IPS-18c (cell line): ENCODE data around the gene ACSS1.

ENCODE experiments used
- H3K4me3 ChIP-seq: 2 replicates; pipeline ENCODE4 v1.7.0; 2013; ENCODE audit warnings: low read depth, mild to moderate bottlenecking, low read length, moderate library complexity; ENCODE audit not compliant: insufficient read depth
- H3K9me3 ChIP-seq: one replicate; pipeline ENCODE4 v1.6.1; 2013; ENCODE audit warnings: mild to moderate bottlenecking, low read length, moderate library complexity; ENCODE audit not compliant: control insufficient read depth, insufficient read depth

The ACSS1 gene

DNA sequence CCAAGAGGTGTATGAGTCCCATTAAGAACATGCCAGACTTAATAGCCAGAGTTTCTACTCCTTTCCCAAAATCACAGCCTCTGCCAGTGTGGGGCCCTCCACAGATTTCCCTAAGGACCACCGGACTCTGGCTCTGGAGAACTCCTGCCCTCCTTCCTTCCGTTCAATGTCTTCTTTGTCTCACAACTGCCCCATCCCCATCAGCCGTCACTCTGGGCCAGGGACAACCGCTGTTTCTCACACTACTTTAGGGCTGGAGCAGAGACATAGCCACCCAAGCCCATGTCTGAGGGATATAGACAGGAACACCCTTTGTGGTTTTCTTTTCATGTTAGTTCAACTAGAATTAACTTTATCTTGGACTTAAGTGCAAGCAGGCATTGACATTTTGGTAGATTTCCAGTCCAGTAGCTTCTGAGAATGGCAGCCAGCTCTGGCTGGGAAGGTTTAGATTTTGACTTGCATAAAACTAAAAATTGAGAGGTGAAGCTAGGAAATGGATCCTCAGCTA lies 6.7 kb upstream of the ACSS1 start:
- Histone ChIP-seq H3K9me3 (peaks cover 4% of the 10 kb centered on the region), H3K4me3 (no peak overlapping the region)

DNA sequence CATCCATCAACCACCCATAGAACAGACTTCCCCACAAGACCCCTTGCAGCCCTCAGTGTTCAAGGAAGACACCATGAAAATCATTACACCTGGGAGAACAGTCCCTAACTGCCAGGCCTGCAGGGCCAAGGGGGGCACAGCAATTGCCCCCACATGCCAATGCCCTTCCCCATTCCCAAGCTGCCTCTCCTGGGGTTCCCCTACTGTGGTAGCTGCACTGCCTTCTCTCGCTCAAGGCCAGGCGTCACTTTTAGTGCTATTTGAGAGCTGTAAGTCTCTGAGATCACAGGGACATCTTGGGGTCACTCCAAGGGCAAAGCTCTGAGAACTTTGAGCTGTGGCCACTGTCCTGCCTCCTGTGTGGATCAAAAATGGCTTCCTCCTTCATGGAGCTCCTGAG lies 6.0 kb upstream of the ACSS1 start:
- no peak overlapping the region for H3K4me3 ChIP-seq
- peaks cover 4% of the 10 kb centered on the region for H3K9me3 ChIP-seq

DNA sequence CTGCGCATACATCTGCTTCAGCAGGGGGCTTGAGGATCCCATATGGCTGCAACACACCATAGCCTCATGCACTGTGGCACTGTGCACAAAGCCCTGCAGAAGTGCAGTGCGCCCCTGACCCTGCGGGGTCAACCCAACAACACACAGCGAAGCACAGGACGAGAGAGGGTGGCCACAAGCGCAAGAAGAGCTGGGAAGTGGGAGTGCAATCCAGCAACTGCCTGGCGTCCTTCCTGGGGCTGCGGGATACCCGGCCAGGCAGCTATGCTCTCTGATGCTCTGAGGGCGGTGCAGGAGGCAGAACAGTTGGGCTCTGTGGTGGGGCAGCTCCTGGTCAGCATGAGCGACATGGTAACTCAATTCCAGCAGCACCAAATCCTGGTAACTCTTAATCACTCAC lies 5.6 kb upstream of the ACSS1 start:
- H3K4me3 ChIP-seq: no peak overlapping the region
- peaks cover 4% of the 10 kb centered on the region for H3K9me3 ChIP-seq

- H3K9me3 ChIP-seq: peaks cover 4% of the 10 kb centered on the region
- no peak overlapping the region for H3K4me3 ChIP-seq
These were observed 4.9 kb upstream of the ACSS1 start for GRCh38 chr20:25062841-25063240.

DNA sequence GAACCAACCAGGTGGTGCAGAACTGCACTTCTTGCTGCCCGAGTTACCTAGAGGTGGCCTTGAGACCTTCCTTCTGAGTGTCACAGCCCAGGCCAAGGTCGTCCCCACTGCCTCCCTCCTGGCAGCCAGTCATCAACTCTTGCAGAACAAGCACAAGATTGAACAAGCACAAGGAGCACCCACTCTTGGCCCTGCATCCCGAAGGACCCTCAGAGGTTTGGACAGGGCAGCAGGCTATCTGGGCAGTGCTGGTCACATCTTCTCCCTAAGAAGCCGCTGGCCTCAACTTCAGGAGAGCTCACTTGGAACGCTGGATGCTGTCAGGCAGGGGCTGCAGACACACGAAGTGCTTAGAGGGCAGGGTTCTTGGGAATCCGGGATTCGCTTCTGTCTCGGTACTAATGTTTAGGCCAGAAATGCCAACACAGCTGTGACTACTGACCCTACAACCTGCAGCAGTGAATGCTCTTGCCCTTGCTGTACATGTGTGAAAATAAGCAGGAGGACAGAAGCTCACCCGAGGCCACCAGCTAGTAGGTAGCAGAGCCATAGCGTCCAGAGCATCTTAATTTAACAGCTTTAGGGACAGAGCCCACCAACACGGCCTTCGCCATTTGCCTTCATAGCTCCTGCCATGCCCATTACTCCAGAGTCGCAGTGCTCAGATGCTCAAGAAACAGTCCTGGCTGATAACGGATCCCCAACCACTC lies 4.0 kb upstream of the ACSS1 start:
- Histone ChIP-seq H3K9me3 (peaks cover 4% of the 10 kb centered on the region), H3K4me3 (no peak overlapping the region)

- Histone ChIP-seq H3K9me3 (peaks cover 4% of the 10 kb centered on the region), H3K4me3 (no peak overlapping the region)
These were observed 3.3 kb upstream of the ACSS1 start for GRCh38 chr20:25061103-25061799.

GRCh38 chr20:25059866-25060465 lies 2.0 kb upstream of the ACSS1 start:
- Histone ChIP-seq H3K9me3 (peaks cover 4% of the 10 kb centered on the region), H3K4me3 (no peak overlapping the region)

DNA sequence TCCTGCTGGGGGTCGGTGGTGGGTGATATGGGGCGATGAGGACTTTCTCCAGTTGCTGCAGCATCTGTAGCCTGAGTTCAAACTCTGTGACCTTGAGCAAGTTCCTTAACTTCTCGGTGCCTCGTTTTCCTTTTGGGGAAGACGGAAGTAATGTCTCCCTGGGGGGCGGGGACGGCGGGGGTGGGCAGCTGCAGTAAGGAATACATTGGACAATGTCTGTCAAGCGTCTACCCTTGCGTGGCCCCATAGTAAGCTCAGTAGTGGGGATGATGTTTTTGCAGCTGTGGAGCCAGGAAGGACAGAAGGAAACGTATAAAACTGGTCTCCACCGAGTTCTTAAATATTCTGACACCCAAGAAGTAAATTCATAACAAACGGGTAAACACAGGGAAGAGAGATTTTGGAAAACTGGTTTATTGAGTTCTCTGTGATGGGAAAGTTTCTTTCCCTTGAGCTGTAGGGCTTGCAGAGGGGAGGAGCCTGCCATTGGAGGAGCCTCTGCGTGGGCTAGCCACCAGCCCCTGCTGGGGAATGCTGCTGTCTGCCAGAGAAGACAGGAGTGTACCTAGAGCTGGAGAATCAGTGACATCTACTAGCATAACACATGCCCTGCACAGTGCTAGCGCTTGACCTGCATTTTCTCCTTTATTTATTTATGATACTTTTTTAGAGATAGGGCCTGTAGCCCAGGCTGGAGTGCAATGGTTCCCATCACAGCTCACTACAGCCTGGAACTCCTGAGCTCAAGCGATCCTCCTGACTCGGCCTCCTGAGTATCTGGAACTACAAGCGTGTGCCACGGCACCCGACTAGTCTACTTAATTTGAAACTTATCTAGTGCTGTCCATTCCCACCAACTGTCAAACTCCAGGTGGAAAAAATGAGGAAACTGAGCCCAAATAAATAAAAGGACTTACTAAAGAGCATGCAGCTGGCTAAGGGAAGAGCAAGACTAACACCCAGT lies 1.2 kb upstream of the ACSS1 start:
- Histone ChIP-seq H3K9me3 (peaks cover 4% of the 10 kb centered on the region), H3K4me3 (no peak overlapping the region)

DNA sequence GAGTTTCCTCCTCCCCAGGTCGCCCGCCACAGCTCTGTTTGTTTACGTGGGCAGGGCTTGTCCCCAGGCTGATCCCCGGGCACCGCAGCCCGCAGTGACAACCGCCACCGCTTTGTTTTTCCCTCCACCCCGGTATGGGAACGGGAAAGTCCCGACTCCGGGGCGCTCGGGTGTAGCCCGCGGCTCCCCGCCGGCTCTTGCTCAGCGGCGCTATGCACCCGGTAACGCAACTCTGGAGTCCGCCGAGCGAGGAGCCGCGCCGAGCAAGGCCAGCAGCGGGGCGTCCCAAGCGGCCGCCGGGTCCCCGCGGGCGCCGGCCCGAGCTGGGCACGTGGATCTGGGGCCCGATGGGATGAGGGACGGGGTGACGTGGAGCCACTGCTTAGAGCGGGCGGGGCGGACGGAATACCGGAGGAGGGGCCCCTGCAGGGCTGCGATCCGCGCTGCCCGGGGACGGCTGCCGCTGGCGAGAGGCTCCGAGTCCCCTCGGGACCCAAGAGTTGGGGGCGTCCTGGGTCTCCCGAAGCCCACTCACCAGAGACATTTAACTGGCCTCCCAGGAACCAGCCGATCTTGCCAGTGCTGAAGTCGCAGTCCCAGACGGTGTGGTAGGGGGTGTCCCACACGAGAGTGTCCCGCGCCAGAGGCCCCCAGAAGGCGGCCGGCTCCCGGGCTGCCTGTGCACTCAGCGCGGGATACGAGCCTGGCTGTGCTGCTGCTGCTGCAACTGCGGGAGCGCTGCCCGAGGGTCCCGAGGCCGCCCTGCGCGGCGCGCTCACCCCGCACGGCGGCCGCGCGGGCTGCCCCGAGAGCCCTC lies 497 bp downstream of the ACSS1 start:
- H3K4me3 ChIP-seq: peak overlapping the region; percentile 53
- H3K9me3 ChIP-seq: no peaks in the 10 kb centered on the region

- Histone ChIP-seq H3K9me3 (no peaks in the 10 kb centered on the region), H3K4me3 (peak overlapping the region; percentile 53)
These were observed 1.2 kb downstream of the ACSS1 start for GRCh38 chr20:25056690-25057233.

DNA sequence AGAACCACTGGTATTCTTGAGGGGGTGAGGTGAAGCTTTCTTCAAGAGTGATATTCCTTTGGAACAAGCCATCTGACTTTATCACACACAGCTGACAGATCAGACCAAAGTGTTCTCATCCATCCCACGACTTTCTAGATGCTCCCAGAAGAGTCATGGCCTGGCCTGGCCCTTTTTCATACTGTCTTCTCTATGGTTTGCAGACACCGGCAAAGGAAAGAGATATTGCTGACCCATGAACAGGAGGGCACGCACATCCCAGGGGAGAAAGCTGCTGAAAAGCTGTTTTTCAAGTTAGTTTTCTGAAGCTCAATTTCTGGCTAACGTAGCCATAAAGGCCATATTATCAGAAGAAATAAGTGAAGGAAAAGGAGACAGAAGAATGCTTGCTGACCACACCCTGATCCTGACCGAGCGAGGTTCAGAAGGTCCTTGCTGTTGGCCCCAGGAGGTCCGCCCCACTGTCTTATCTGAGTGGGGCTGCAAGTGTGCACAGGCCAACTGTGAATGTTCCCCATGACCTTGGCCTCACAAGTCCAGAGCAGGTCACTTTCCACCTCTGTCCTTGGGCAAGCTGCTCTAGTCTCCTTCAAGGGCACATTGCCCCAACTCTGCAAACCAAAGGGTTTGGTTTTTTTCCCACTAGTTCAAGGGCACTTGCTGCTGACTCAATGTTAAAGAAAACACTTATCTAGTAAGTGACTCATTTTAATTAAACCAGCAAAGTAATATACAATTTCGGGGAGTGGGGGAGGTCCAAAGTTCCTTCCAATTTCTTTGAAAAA lies 2.0 kb downstream of the ACSS1 start:
- Histone ChIP-seq H3K9me3 (no peaks in the 10 kb centered on the region), H3K4me3 (no peak overlapping the region)

- no peak overlapping the region for H3K4me3 ChIP-seq
- H3K9me3 ChIP-seq: no peaks in the 10 kb centered on the region
These were observed 2.8 kb downstream of the ACSS1 start for GRCh38 chr20:25054995-25055629.

- no peaks in the 10 kb centered on the region for H3K9me3 ChIP-seq
- H3K4me3 ChIP-seq: no peak overlapping the region
These were observed 3.7 kb downstream of the ACSS1 start for GRCh38 chr20:25054096-25054820.

DNA sequence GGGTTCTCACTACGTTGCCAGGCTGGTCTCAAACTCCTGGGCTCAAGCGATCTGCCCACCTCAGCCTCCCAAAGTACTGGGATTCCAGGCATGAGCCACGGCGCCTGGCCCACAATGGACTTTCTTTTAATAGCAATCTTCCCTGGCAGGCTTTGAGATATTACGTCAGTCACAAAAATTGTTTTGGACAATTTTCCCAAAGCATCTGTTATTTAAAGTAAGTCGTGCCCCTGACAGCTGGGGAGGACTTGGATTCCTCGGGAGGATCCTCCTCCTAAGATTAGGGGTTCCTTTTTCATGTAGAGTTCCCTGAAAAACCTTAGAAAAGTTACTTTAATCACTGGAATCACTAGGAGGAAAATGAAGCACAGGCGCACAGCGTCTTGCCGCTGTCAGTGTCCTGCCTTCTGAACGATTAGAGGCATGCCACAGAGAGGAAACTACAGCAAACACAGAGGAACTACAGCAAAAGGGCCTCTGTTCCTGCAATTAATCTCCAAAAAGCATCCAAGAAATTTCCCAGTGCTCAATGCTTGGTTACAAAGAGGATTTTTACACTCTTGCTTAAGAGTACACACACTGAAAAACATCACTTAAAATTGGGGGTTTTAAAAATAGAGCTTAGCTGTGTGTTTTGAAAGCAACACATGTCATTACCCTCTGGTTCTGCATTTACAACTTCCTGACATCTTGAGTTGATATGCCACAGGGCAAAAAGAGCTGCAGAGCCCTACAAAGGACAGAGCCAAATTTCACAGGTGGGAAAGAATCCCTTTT lies 4.5 kb downstream of the ACSS1 start:
- Histone ChIP-seq H3K4me3 (no peak overlapping the region), H3K9me3 (no peaks in the 10 kb centered on the region)
